Liver (tissue), 9 donors: Measurements from ENCODE around the gene WASF1. TPM values are rescaled to one million over a fixed set of nuclear protein-coding genes. Genes with fewer than 3 reads are reported as not detected.

Experiments
- DNase-seq: peaks from one replicate; pipeline ENCODE4 v3.0.0-alpha.2; 2017; ENCODE audit warnings: low spot score
- H3K27ac ChIP-seq, 2 donors: one replicate each; pipeline ENCODE4 v1.7.0; 2013; ENCODE audit warnings: inconsistent platforms in 2 of 2, low read length in 2 of 2, control low read depth in 1 of 2, low read depth in 1 of 2, mild to moderate bottlenecking in 1 of 2
- H3K27me3 ChIP-seq, 4 donors: one replicate each; pipeline versions ENCODE4 v1.6.1 to v1.7.0; 2013; ENCODE audit warnings: low read length in 3 of 4, inconsistent platforms in 1 of 4, mild to moderate bottlenecking in 1 of 4, moderate library complexity in 1 of 4; ENCODE audit not compliant: control insufficient read depth in 4 of 4, insufficient read depth in 4 of 4
- H3K36me3 ChIP-seq, 4 donors: one replicate each; pipeline versions ENCODE4 v1.6.1 to v1.7.0; 2013; ENCODE audit warnings: low read length in 3 of 4, mild to moderate bottlenecking in 3 of 4, low read depth in 1 of 4, moderate library complexity in 1 of 4; ENCODE audit not compliant: control insufficient read depth in 4 of 4, insufficient read depth in 3 of 4
- H3K4me1 ChIP-seq, 4 donors: one replicate each; pipeline versions ENCODE4 v1.6.1 to v1.7.0; 2013; ENCODE audit warnings: low read length in 3 of 4, mild to moderate bottlenecking in 3 of 4, moderate library complexity in 1 of 4; ENCODE audit not compliant: control insufficient read depth in 4 of 4, insufficient read depth in 4 of 4
- H3K4me3 ChIP-seq, 3 donors: one replicate each; pipeline versions ENCODE4 v1.6.1 to v1.7.0; 2013; ENCODE audit warnings: low read length in 3 of 3, control low read depth in 1 of 3, low read depth in 1 of 3, mild to moderate bottlenecking in 1 of 3
- H3K9ac ChIP-seq, 2 donors: one replicate each; pipeline ENCODE4 v1.7.0; 2013; ENCODE audit warnings: low read length in 2 of 2, mild to moderate bottlenecking in 2 of 2, moderate library complexity in 2 of 2, control low read depth in 1 of 2, low read depth in 1 of 2
- H3K9me3 ChIP-seq, 4 donors: one replicate each; pipeline versions ENCODE4 v1.6.1 to v1.7.0; 2013; ENCODE audit warnings: low read length in 3 of 4; ENCODE audit not compliant: control insufficient read depth in 4 of 4
- FOXA2 ChIP-seq: IDR thresholded peaks from 2 replicates; pipeline ENCODE4 v1.6.1; 2016; ENCODE audit warnings: antibody characterized with exemption
- GABPA ChIP-seq, 2 donors: IDR thresholded peaks in 1 of 2; conservative IDR thresholded peaks in 1 of 2; 2 replicates each; pipeline ENCODE4 v1.6.1; 2016; ENCODE audit warnings: antibody characterized with exemption in 2 of 2, mild to moderate bottlenecking in 1 of 2, moderate library complexity in 1 of 2
- HNF4A ChIP-seq, 2 donors: conservative IDR thresholded peaks; 2 replicates each; pipeline ENCODE4 v1.6.1; 2016; ENCODE audit warnings: antibody characterized with exemption in 2 of 2, mild to moderate bottlenecking in 2 of 2
- HNF4G ChIP-seq: IDR thresholded peaks from 2 replicates; pipeline ENCODE4 v1.6.1; 2016; ENCODE audit warnings: antibody characterized with exemption
- JUND ChIP-seq, 2 donors: IDR thresholded peaks; 2 replicates each; pipeline ENCODE4 v1.6.1; 2016; ENCODE audit warnings: antibody characterized with exemption in 2 of 2
- NR2F2 ChIP-seq: IDR thresholded peaks from 2 replicates; pipeline ENCODE4 v1.6.1; 2016; ENCODE audit warnings: antibody characterized with exemption
- RAD21 ChIP-seq, 2 donors: IDR thresholded peaks; 2 replicates each; pipeline ENCODE4 v1.6.1; 2016; ENCODE audit warnings: antibody characterized with exemption in 2 of 2, mild to moderate bottlenecking in 2 of 2
- RXRA ChIP-seq, 2 donors: IDR thresholded peaks; 2 replicates each; pipeline ENCODE4 v1.6.1; 2017 to 2018; ENCODE audit warnings: antibody characterized with exemption in 2 of 2, mild to moderate bottlenecking in 1 of 2
- SP1 ChIP-seq: IDR thresholded peaks from 2 replicates; pipeline ENCODE4 v1.6.1; 2018; ENCODE audit warnings: antibody characterized with exemption, mild to moderate bottlenecking
- TAF1 ChIP-seq: conservative IDR thresholded peaks from 2 replicates; pipeline ENCODE4 v1.6.1; 2016; ENCODE audit warnings: antibody characterized with exemption, mild to moderate bottlenecking
- YY1 ChIP-seq: IDR thresholded peaks from 2 replicates; pipeline ENCODE4 v1.6.1; 2016; ENCODE audit warnings: antibody characterized with exemption, mild to moderate bottlenecking
- WGBS: extraction: QIAGEN DNeasy Blood & Tissue Kit; methylation state at CpG from one replicate; pipeline ENCODE4 v1.1.7; 2013; 5-methylcytosine and 5-hydroxymethylcytosine counted together
- polyA plus RNA-seq, 2 donors: library from polyadenylated mRNA; stranded (reverse) in 1 of 2; unstranded in 1 of 2; fragments of 200-250 nt in 1 of 2; fragments of >200 nt in 1 of 2; fragmentation: Nextera tagmentation in 1 of 2; extraction: Ambion mirVana in 1 of 2; gene quantifications; one replicate each; pipeline versions ENCODE4 v1.2.1 to v1.2.3, GENCODE V29; 2013 to 2015
- total RNA-seq, 2 donors: library from RNA; depleted of rRNA; stranded (reverse); fragments of >200 nt; gene quantifications; one replicate each; pipeline ENCODE4 v1.2.3, GENCODE V29; 2014
- TF ChIP-seq, protein P1 (sequence below): fragments of 150-350 bp; IDR thresholded peaks from 2 replicates; pipeline ENCODE4 v1.5.1; 2017; ENCODE audit warnings: improper control_type of control experiment, low read depth, low read length; ENCODE audit not compliant: missing input control
- TF ChIP-seq, protein P2 (sequence below): IDR thresholded peaks from 2 replicates; pipeline ENCODE4 v1.6.1; 2016; ENCODE audit warnings: antibody characterized with exemption, mild to moderate bottlenecking
- TF ChIP-seq, protein P3 (sequence below): IDR thresholded peaks from 2 replicates; pipeline ENCODE4 v1.6.1; 2016; ENCODE audit warnings: antibody characterized with exemption
- TF ChIP-seq, protein P4 (sequence below): IDR thresholded peaks from 2 replicates; pipeline ENCODE4 v1.6.1; 2016; ENCODE audit warnings: antibody characterized with exemption
- donor health status: healthy.
- donor health status: healthy.
- donor health status: healthy.
- donor health status: healthy.
- donor health status: healthy.

WASF1 gene
- total and polyA plus RNA-seq, 4 donors = 3.2 to 5.5 (median 3.4) TPM

DNA sequence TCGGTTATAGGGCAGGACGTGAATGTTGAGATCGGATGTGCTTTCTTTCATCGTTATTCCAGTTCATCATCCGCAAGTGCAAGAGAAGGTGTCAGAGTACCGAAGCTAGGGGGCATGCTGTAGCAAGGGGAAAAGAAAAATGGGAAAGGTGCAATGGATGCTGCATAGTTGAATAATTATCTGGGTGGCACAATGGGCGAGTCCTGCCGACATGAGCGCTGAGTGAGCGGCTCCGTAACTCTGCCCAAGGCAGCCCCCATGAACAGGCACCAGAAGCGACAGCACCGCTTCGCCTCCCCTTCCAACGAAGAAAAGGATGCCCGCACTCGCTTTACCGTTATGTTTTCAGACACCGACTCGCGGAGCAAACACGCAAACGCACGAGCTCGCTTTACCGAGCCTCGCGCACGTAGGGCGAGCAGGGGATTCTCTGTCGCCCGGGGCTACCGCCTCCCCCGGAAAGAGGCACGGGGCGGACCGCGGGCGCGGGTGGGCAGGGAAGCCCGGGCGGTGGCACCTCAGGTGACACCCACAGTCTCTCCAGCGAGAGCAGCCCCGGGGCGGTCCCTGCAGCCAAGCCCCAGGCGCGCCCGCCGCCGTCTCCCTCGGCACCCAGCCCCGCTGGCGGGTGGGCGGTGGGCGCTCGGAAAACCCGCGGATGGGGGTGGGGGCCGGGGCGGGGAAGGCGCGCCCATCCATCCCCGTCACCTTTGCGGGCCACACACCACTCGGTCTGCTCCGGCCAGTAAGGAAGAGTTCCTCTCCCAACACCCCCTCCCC is 654 bp downstream of the WASF1 start:
- no peaks in the 10 kb centered on the region for H3K27me3 ChIP-seq
- no peaks in the 10 kb centered on the region for H3K36me3 ChIP-seq
- H3K9ac ChIP-seq = peak overlapping the region; percentile 12 to 57
- peak; percentile 66 for DNase-seq
- TF ChIP-seq RAD21 (IDR thresholded peaks at IDR 0.05) (peak; percentile 87 to 88), JUND (IDR thresholded peaks at IDR 0.05) (no peak), FOXA2 (no peak), HNF4A (conservative IDR thresholded peaks at IDR 0.05) (peak in 1 of 2 donors; percentile 23), RXRA (IDR thresholded peaks at IDR 0.05) (peak; percentile 54 to 91), YY1 (peak; percentile 91)
- TF ChIP-seq, protein P1, sequence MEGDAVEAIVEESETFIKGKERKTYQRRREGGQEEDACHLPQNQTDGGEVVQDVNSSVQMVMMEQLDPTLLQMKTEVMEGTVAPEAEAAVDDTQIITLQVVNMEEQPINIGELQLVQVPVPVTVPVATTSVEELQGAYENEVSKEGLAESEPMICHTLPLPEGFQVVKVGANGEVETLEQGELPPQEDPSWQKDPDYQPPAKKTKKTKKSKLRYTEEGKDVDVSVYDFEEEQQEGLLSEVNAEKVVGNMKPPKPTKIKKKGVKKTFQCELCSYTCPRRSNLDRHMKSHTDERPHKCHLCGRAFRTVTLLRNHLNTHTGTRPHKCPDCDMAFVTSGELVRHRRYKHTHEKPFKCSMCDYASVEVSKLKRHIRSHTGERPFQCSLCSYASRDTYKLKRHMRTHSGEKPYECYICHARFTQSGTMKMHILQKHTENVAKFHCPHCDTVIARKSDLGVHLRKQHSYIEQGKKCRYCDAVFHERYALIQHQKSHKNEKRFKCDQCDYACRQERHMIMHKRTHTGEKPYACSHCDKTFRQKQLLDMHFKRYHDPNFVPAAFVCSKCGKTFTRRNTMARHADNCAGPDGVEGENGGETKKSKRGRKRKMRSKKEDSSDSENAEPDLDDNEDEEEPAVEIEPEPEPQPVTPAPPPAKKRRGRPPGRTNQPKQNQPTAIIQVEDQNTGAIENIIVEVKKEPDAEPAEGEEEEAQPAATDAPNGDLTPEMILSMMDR = peak; percentile 63
- peak overlapping the region; percentile 6 to 84 for H3K27ac ChIP-seq
- under 1% methylated on average over 66 of the region's 66 CpGs for WGBS
- no peaks in the 10 kb centered on the region for H3K9me3 ChIP-seq
- H3K4me1 ChIP-seq = peaks cover 2 to 38% (median 34%) of the 10 kb centered on the region in 4 donors
- H3K4me3 ChIP-seq = peak overlapping the region; percentile 51 to 92 (median 60)

DNA sequence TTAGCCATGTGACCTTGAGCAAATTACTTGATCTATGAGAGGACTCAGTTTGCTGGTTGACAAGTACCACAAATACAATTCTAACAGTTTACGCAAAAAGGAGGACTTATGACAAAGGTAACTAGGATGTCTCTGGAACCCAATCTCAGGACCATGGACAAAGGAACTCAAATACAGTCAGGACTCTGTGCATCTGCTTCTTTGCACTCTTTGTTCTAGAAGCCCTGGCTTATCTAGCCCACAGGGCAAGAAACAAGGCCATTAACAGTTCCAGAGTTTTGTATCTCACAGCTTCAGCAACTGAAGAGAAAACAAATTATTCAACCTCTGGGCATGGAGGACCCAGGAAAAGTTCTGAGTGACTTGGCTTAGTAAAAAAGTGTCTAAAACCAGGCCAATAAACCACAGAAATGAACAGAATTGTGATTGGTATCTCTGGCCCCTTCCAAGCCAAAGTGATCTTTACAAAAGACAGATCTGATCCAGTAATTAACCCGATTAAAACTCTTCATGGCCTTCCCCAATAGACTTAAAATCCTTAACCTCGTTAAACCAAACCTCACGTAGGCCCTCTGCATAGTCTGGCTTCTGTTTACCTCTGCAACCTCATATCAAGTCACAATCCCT is 5.9 kb downstream of the WASF1 start:
- Histone ChIP-seq H3K27me3 (no peaks in the 10 kb centered on the region), H3K4me1 (peaks cover 0 to 6% (median 5%) of the 10 kb centered on the region in 4 donors), H3K36me3 (no peaks in the 10 kb centered on the region), H3K4me3 (no peak overlapping the region), H3K27ac (no peak overlapping the region), H3K9me3 (no peaks in the 10 kb centered on the region), H3K9ac (no peak overlapping the region)
- no peak for TF ChIP-seq GABPA (IDR thresholded peaks at IDR 0.05 in 1 of 2, conservative IDR thresholded peaks at IDR 0.05 in 1 of 2)
- TF ChIP-seq, protein P2, sequence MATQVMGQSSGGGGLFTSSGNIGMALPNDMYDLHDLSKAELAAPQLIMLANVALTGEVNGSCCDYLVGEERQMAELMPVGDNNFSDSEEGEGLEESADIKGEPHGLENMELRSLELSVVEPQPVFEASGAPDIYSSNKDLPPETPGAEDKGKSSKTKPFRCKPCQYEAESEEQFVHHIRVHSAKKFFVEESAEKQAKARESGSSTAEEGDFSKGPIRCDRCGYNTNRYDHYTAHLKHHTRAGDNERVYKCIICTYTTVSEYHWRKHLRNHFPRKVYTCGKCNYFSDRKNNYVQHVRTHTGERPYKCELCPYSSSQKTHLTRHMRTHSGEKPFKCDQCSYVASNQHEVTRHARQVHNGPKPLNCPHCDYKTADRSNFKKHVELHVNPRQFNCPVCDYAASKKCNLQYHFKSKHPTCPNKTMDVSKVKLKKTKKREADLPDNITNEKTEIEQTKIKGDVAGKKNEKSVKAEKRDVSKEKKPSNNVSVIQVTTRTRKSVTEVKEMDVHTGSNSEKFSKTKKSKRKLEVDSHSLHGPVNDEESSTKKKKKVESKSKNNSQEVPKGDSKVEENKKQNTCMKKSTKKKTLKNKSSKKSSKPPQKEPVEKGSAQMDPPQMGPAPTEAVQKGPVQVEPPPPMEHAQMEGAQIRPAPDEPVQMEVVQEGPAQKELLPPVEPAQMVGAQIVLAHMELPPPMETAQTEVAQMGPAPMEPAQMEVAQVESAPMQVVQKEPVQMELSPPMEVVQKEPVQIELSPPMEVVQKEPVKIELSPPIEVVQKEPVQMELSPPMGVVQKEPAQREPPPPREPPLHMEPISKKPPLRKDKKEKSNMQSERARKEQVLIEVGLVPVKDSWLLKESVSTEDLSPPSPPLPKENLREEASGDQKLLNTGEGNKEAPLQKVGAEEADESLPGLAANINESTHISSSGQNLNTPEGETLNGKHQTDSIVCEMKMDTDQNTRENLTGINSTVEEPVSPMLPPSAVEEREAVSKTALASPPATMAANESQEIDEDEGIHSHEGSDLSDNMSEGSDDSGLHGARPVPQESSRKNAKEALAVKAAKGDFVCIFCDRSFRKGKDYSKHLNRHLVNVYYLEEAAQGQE = peak; percentile 77
- no peak for DNase-seq
- 95% methylated on average over 4 of the region's 4 CpGs for WGBS

DNA sequence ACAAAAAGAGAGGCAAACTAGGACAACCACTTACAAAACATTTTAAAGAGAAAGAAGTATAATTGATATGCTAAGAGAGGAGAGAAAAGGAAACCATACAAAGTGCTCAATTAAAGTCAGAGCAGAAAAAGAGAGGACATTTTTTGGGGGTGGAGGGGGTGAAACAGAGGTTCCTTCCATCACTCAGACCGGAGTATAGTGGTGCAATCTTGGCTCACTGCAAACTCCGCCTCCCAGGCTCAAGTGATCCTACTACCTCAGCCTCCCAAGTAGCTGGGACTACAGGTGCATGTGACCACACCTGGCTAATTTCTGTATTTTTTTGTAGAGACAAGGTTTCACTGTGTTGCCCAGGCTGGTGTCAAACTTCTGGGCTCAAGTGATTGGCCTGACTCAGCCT is 9.4 kb downstream of the WASF1 start:
- H3K4me3 ChIP-seq = no peak overlapping the region
- H3K4me1 ChIP-seq = no peaks in the 10 kb centered on the region
- WGBS = 91% methylated on average over 2 of the region's 2 CpGs
- no peaks in the 10 kb centered on the region for H3K27me3 ChIP-seq
- no peaks in the 10 kb centered on the region for H3K36me3 ChIP-seq
- H3K9me3 ChIP-seq = no peaks in the 10 kb centered on the region
- no peak overlapping the region for H3K27ac ChIP-seq
- no peak for DNase-seq
- no peak overlapping the region for H3K9ac ChIP-seq
- TF ChIP-seq, protein P1 = no peak
- TF ChIP-seq TAF1 = no peak
- TF ChIP-seq YY1 = no peak
- TF ChIP-seq HNF4G = no peak
- TF ChIP-seq, protein P3, sequence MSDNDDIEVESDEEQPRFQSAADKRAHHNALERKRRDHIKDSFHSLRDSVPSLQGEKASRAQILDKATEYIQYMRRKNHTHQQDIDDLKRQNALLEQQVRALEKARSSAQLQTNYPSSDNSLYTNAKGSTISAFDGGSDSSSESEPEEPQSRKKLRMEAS = no peak
- TF ChIP-seq, protein P4, sequence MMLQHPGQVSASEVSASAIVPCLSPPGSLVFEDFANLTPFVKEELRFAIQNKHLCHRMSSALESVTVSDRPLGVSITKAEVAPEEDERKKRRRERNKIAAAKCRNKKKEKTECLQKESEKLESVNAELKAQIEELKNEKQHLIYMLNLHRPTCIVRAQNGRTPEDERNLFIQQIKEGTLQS = no peak
- no peak for TF ChIP-seq GABPA (IDR thresholded peaks at IDR 0.05 in 1 of 2, conservative IDR thresholded peaks at IDR 0.05 in 1 of 2)
- no peak for TF ChIP-seq SP1
- no peak for TF ChIP-seq JUND (IDR thresholded peaks at IDR 0.05)
- TF ChIP-seq NR2F2 = no peak
